Astrocyte (in vitro differentiated cells and primary cell): ENCODE measurements around the gene GLRB.

Source experiments
- CTCF ChIP-seq: IDR thresholded peaks from 2 replicates; pipeline ENCODE4 v1.5.1; 2011; ENCODE audit warnings: low read depth, mild to moderate bottlenecking, inconsistent platforms, low read length, moderate library complexity; ENCODE audit not compliant: insufficient read depth
- EZH2 ChIP-seq: IDR thresholded peaks from 2 replicates; pipeline ENCODE4 v1.6.1; 2012; ENCODE audit warnings: mild to moderate bottlenecking, low read length, inconsistent platforms; ENCODE audit not compliant: insufficient read depth

GRCh38 chr4:157121401-157121800, 45.5 kb downstream of the GLRB start:
- no peak for TF ChIP-seq CTCF
- no peak for TF ChIP-seq EZH2
